OCI-LY3 (cell line): ENCODE data around the gene TMEM94.

ENCODE experiments used
- EZH2phosphoT487 ChIP-seq: fragments of 200-600 bp; shearing (Covaris generic); IDR thresholded peaks from 2 replicates; pipeline ENCODE4 v1.6.1; 2018; ENCODE audit warnings: antibody characterized with exemption, mixed run types, low read depth
- TF ChIP-seq, protein P1 (sequence below): fragments of 200-600, 300-600 bp; sonication (generic); IDR thresholded peaks from 2 replicates; pipeline ENCODE4 v1.5.1; 2014; ENCODE audit warnings: antibody characterized with exemption, low read length, low read depth

DNA sequence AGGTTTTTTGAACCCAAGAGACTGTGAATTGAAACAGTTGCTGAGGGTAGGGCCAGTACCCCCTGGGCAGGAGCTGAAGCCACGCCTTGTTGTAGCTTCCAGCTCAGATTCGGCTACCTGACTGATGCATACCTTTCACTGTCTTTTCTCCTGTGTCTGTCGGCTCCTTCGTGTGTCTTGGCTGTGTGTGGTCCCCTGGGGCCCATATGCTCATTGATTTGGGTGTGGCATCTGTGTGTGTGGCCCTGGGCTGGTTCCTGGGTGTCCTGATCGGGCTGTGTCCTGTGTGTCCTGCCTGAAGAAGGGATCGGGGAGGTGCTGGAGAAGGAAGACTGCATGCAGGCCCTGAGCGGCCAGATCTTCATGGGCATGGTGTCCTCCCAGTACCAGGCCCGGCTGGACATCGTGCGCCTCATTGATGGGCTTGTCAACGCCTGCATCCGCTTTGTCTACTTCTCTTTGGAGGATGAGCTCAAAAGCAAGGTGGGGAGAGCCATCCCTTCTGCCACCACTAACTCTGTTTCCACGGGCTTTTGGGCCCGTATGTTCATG, 38.0 kb downstream of the TMEM94 start:
- TF ChIP-seq, protein P1, sequence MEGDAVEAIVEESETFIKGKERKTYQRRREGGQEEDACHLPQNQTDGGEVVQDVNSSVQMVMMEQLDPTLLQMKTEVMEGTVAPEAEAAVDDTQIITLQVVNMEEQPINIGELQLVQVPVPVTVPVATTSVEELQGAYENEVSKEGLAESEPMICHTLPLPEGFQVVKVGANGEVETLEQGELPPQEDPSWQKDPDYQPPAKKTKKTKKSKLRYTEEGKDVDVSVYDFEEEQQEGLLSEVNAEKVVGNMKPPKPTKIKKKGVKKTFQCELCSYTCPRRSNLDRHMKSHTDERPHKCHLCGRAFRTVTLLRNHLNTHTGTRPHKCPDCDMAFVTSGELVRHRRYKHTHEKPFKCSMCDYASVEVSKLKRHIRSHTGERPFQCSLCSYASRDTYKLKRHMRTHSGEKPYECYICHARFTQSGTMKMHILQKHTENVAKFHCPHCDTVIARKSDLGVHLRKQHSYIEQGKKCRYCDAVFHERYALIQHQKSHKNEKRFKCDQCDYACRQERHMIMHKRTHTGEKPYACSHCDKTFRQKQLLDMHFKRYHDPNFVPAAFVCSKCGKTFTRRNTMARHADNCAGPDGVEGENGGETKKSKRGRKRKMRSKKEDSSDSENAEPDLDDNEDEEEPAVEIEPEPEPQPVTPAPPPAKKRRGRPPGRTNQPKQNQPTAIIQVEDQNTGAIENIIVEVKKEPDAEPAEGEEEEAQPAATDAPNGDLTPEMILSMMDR: no peak
- no peak for TF ChIP-seq EZH2phosphoT487
